Mesangial cell (primary cell): ENCODE measurements around the gene HS1BP3. TPM values are rescaled to one million over a fixed set of nuclear protein-coding genes. Genes with fewer than 3 reads are reported as not detected.

Experiments
- total RNA-seq: library from RNA; depleted of rRNA; stranded (reverse); fragments of >200 nt; gene quantifications from 2 replicates; pipeline ENCODE4 v1.2.3, GENCODE V29; 2015

The HS1BP3 gene
- 16.6 and 49.8 TPM in 2 replicates for total RNA-seq

GRCh38 chr2:20650877-20651730 is at the start of gene HS1BP3:
Gene HS1BP3, minus strand, starts transcription at chr2:20651098. Its CDS starts 35 bp downstream, at chr2:20651063.

GRCh38 chr2:20666304-20667150 is 15.6 kb upstream of the HS1BP3 start, which contains the start of gene GDF7:
Gene GDF7, plus strand, starts transcription at chr2:20667144. Its CDS starts 96 bp downstream, at chr2:20667240.

Other genes with a start within 250 kb of the HS1BP3 start
- gene RHOB, start 204.0 kb downstream of the HS1BP3 start, total RNA-seq, result 199 and 301 TPM in 2 replicates
- not detected in 2 replicates for gene GDF7, start 16.0 kb upstream of the HS1BP3 start, total RNA-seq
- 16.2 and 16.3 TPM in 2 replicates for gene LDAH, start 172.0 kb upstream of the HS1BP3 start, total RNA-seq